Prostate gland (tissue), 2 donors: ENCODE measurements around the gene PDE7B. TPM values are rescaled to one million over a fixed set of nuclear protein-coding genes. Genes with fewer than 3 reads are reported as not detected.

Experiments
- DNase-seq: peaks from one replicate; pipeline ENCODE4 v3.0.0-alpha.2; 2019; ENCODE audit warnings: low spot score
- H3K27ac ChIP-seq, 2 donors: fragments of 200-600 bp; sonication (generic); 2 replicates each; pipeline ENCODE4 v1.5.1; 2017 to 2019
- H3K27me3 ChIP-seq: fragments of 200-600 bp; sonication (generic); replicated peaks from 2 replicates; pipeline ENCODE4 v1.5.1; 2019; ENCODE audit not compliant: insufficient read depth
- H3K36me3 ChIP-seq, 2 donors: fragments of 200-600 bp; sonication (generic); 1 replicate in 1 of 2; 2 replicates in 1 of 2; pipeline versions ENCODE4 v1.5.1 to v1.8.1; 2017 to 2019
- H3K4me1 ChIP-seq: fragments of 200-600 bp; sonication (generic); replicated peaks from 2 replicates; pipeline ENCODE4 v1.5.1; 2019
- H3K4me3 ChIP-seq, 2 donors: fragments of 200-600 bp; sonication (generic); 2 replicates each; pipeline ENCODE4 v1.5.1; 2017 to 2019
- H3K9me3 ChIP-seq: fragments of 200-600 bp; sonication (generic); 2 replicates; pipeline ENCODE4 v1.5.1; 2017
- CTCF ChIP-seq, 4 experiments: fragments of 200-600 bp in 2 of 4; fragments of 450-650 bp in 2 of 4; sonication (generic) in 2 of 4; IDR thresholded peaks; 1 replicate in 3 of 4; 2 replicates in 1 of 4; pipeline ENCODE4 v1.5.1; 2016 to 2019; ENCODE audit warnings: antibody characterized with exemption in 4 of 4, mild to moderate bottlenecking in 2 of 4, moderate library complexity in 2 of 4
- POLR2A ChIP-seq: fragments of 450-650 bp; IDR thresholded peaks from one replicate; pipeline ENCODE4 v1.6.1; 2016; ENCODE audit warnings: antibody characterized with exemption, mild to moderate bottlenecking
- POLR2AphosphoS5 ChIP-seq: sonication (generic); formaldehyde crosslinking; IDR thresholded peaks from one replicate; pipeline ENCODE4 v1.6.1; 2017; ENCODE audit warnings: antibody characterized with exemption
- WGBS: methylation state at CpG from one replicate; pipeline ENCODE4 v1.1.5; 2018; 5-methylcytosine and 5-hydroxymethylcytosine counted together
- intact Hi-C: fragments of 100-400 bp; cut with DNase I; formaldehyde crosslinking; loops from one replicate; pipeline ENCODE4 v1.14.2; 2022
- total RNA-seq, 2 donors: library from RNA; depleted of rRNA; stranded (reverse); fragments of >200 nt; gene quantifications; one replicate each; pipeline ENCODE4 v1.1.0, GENCODE V29; 2016

The PDE7B gene
- total RNA-seq, 2 donors from 2014 or later: 4.7 to 6.3 TPM

GRCh38 chr6:136178749-136179148 is 327.2 kb downstream of the PDE7B start:
- no peak overlapping the region for H3K27ac ChIP-seq
- no peaks in the 10 kb centered on the region for H3K27me3 ChIP-seq
- WGBS: 69% methylated on average over 2 of the region's 2 CpGs
- intact Hi-C loops: no loop called here
- H3K36me3 ChIP-seq: no peaks in the 10 kb centered on the region
- no peak overlapping the region for H3K4me3 ChIP-seq
- no peaks in the 10 kb centered on the region for H3K4me1 ChIP-seq
- H3K9me3 ChIP-seq: no peaks in the 10 kb centered on the region
- TF ChIP-seq POLR2A (no peak), POLR2AphosphoS5 (no peak), CTCF (IDR thresholded peaks at IDR 0.05) (no peak)
- no peak for DNase-seq

GRCh38 chr6:136180704-136181511 is 329.4 kb downstream of the PDE7B start:
- WGBS: 66% methylated on average over 4 of the region's 4 CpGs
- TF ChIP-seq POLR2AphosphoS5: no peak
- no peak for TF ChIP-seq CTCF (IDR thresholded peaks at IDR 0.05)
- no peak for TF ChIP-seq POLR2A
- H3K27me3 ChIP-seq: no peaks in the 10 kb centered on the region
- no peaks in the 10 kb centered on the region for H3K36me3 ChIP-seq
- DNase-seq: no peak
- H3K4me3 ChIP-seq: no peak overlapping the region
- no peaks in the 10 kb centered on the region for H3K9me3 ChIP-seq
- no peaks in the 10 kb centered on the region for H3K4me1 ChIP-seq
- no peak overlapping the region for H3K27ac ChIP-seq
- intact Hi-C loops: no loop called here

GRCh38 chr6:136181512-136181833 is 330.0 kb downstream of the PDE7B start:
- Histone ChIP-seq H3K27ac (no peak overlapping the region), H3K36me3 (no peaks in the 10 kb centered on the region), H3K4me3 (no peak overlapping the region), H3K4me1 (no peaks in the 10 kb centered on the region), H3K9me3 (no peaks in the 10 kb centered on the region), H3K27me3 (no peaks in the 10 kb centered on the region)
- TF ChIP-seq POLR2A (no peak), CTCF (IDR thresholded peaks at IDR 0.05) (no peak), POLR2AphosphoS5 (no peak)
- intact Hi-C loops: no loop called here
- DNase-seq: no peak
- WGBS: 41% methylated on average over 1 of the region's 1 CpG

GRCh38 chr6:136181861-136182260 is 330.4 kb downstream of the PDE7B start:
- no peak for DNase-seq

More at GRCh38 chr6:136181861-136182260, 330.4 kb downstream of the PDE7B start:
- no peak overlapping the region for H3K27ac ChIP-seq
- no peaks in the 10 kb centered on the region for H3K27me3 ChIP-seq
- intact Hi-C loops: no loop called here
- WGBS: 65% methylated on average over 1 of the region's 1 CpG
- no peaks in the 10 kb centered on the region for H3K9me3 ChIP-seq
- H3K4me3 ChIP-seq: no peak overlapping the region
- H3K4me1 ChIP-seq: no peaks in the 10 kb centered on the region
- no peaks in the 10 kb centered on the region for H3K36me3 ChIP-seq
- TF ChIP-seq POLR2A (no peak), CTCF (IDR thresholded peaks at IDR 0.05) (no peak), POLR2AphosphoS5 (no peak)
